ENCODE measurements around the gene MAEA. TPM values are rescaled to one million over a fixed set of nuclear protein-coding genes. Genes with fewer than 3 reads are reported as not detected.
A peak's percentile ranks its signal among the peaks of the same experiment; 100 is the strongest.

The MAEA gene
- total and polyA plus RNA-seq, 2 experiments from 2014 or later: 49.8 to 99.0 TPM

DNA sequence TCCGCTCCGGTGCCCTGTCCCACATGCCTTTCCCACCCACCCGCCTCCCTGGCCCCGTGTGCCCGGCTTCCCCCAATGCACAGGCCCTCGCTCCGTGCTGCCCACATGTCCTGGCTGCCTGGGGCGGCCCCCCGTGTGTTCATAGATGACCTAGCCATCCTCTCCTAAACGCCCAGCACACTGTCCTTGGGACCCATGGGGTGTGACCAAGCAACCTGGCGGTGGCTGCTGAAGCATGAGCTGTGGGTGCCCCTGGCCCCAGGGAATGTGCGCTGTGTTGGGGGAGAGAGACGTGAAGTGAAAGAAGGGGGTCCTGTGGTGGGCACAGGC lies 28.3 kb downstream of the MAEA start:
- Histone ChIP-seq H3K4me1 (ENCODE audit: insufficient read depth) (no peaks in the 10 kb centered on the region), H3K27ac (ENCODE audit: low read depth) (no peak overlapping the region), H3K9me2 (ENCODE audit: insufficient read depth) (no peaks in the 10 kb centered on the region), H4K20me1 (replicated peaks; ENCODE audit: insufficient read depth) (peaks cover 4% of the 10 kb centered on the region; the same call in 1 of the 2 replicates), H3K27me3 (ENCODE audit: insufficient read depth) (no peaks in the 10 kb centered on the region), H3K4me2 (no peak overlapping the region), H3F3A (replicated peaks; ENCODE audit: low read depth) (0 out of 2 replicates have a peak, but pooled peaks cover 3% of the 10 kb centered on the region), H3K4me3 (no peak overlapping the region), H2AFZ (no peak overlapping the region), H3K36me3 (ENCODE audit: insufficient read depth) (peaks cover 18% of the 10 kb centered on the region), H3K79me2 (replicated peaks; ENCODE audit: insufficient read depth) (peaks cover 20% of the 10 kb centered on the region)
- TF ChIP-seq, protein P1, sequence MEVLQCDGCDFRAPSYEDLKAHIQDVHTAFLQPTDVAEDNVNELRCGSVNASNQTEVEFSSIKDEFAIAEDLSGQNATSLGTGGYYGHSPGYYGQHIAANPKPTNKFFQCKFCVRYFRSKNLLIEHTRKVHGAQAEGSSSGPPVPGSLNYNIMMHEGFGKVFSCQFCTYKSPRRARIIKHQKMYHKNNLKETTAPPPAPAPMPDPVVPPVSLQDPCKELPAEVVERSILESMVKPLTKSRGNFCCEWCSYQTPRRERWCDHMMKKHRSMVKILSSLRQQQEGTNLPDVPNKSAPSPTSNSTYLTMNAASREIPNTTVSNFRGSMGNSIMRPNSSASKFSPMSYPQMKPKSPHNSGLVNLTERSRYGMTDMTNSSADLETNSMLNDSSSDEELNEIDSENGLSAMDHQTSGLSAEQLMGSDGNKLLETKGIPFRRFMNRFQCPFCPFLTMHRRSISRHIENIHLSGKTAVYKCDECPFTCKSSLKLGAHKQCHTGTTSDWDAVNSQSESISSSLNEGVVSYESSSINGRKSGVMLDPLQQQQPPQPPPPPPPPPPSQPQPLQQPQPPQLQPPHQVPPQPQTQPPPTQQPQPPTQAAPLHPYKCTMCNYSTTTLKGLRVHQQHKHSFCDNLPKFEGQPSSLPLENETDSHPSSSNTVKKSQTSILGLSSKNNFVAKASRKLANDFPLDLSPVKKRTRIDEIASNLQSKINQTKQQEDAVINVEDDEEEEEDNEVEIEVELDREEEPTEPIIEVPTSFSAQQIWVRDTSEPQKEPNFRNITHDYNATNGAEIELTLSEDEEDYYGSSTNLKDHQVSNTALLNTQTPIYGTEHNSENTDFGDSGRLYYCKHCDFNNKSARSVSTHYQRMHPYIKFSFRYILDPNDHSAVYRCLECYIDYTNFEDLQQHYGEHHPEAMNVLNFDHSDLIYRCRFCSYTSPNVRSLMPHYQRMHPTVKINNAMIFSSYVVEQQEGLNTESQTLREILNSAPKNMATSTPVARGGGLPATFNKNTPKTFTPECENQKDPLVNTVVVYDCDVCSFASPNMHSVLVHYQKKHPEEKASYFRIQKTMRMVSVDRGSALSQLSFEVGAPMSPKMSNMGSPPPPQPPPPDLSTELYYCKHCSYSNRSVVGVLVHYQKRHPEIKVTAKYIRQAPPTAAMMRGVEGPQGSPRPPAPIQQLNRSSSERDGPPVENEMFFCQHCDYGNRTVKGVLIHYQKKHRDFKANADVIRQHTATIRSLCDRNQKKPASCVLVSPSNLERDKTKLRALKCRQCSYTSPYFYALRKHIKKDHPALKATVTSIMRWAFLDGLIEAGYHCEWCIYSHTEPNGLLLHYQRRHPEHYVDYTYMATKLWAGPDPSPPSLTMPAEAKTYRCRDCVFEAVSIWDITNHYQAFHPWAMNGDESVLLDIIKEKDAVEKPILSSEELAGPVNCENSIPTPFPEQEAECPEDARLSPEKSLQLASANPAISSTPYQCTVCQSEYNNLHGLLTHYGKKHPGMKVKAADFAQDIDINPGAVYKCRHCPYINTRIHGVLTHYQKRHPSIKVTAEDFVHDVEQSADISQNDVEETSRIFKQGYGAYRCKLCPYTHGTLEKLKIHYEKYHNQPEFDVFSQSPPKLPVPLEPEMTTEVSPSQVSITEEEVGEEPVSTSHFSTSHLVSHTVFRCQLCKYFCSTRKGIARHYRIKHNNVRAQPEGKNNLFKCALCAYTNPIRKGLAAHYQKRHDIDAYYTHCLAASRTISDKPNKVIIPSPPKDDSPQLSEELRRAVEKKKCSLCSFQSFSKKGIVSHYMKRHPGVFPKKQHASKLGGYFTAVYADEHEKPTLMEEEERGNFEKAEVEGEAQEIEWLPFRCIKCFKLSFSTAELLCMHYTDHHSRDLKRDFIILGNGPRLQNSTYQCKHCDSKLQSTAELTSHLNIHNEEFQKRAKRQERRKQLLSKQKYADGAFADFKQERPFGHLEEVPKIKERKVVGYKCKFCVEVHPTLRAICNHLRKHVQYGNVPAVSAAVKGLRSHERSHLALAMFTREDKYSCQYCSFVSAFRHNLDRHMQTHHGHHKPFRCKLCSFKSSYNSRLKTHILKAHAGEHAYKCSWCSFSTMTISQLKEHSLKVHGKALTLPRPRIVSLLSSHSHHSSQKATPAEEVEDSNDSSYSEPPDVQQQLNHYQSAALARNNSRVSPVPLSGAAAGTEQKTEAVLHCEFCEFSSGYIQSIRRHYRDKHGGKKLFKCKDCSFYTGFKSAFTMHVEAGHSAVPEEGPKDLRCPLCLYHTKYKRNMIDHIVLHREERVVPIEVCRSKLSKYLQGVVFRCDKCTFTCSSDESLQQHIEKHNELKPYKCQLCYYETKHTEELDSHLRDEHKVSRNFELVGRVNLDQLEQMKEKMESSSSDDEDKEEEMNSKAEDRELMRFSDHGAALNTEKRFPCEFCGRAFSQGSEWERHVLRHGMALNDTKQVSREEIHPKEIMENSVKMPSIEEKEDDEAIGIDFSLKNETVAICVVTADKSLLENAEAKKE (CRISPR knock-in tag; IDR thresholded peaks at IDR 0.05): no peak
- no peak for TF ChIP-seq ZNF114 (CRISPR knock-in tag; IDR thresholded peaks at IDR 0.05)
- no peak for TF ChIP-seq EZH2 (IDR thresholded peaks at IDR 0.05; ENCODE audit: low read depth, unreplicated experiment)
- no peak for TF ChIP-seq JUNB (IDR thresholded peaks at IDR 0.05; ENCODE audit: unreplicated experiment)
- TF ChIP-seq, protein P2, sequence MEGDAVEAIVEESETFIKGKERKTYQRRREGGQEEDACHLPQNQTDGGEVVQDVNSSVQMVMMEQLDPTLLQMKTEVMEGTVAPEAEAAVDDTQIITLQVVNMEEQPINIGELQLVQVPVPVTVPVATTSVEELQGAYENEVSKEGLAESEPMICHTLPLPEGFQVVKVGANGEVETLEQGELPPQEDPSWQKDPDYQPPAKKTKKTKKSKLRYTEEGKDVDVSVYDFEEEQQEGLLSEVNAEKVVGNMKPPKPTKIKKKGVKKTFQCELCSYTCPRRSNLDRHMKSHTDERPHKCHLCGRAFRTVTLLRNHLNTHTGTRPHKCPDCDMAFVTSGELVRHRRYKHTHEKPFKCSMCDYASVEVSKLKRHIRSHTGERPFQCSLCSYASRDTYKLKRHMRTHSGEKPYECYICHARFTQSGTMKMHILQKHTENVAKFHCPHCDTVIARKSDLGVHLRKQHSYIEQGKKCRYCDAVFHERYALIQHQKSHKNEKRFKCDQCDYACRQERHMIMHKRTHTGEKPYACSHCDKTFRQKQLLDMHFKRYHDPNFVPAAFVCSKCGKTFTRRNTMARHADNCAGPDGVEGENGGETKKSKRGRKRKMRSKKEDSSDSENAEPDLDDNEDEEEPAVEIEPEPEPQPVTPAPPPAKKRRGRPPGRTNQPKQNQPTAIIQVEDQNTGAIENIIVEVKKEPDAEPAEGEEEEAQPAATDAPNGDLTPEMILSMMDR (conservative IDR thresholded peaks at IDR 0.05; ENCODE audit: low read depth in 2 of 2): no peak
- TF ChIP-seq POLR2AphosphoS5 (IDR thresholded peaks at IDR 0.05; ENCODE audit: low read depth): no peak
- no peak for ATAC-seq
- peaks cover 6% of the 10 kb centered on the region; the same call in 2 of the 3 replicates for H3K9me3 Mint-ChIP-seq
- H3K4me3 Mint-ChIP-seq: no peak overlapping the region
- H3K36me3 Mint-ChIP-seq (ENCODE audit: low read depth): peaks cover 82% of the 10 kb centered on the region
- H3K27ac Mint-ChIP-seq: peak overlapping the region; percentile 94; the same call in 1 of the 2 replicates
- H3K4me1 Mint-ChIP-seq: peaks cover 7% of the 10 kb centered on the region
- no peak for DNase-seq (ENCODE audit: low spot score)
- H3K27me3 Mint-ChIP-seq (ENCODE audit: insufficient read depth, low read depth, poor library complexity): no peaks in the 10 kb centered on the region
